Body of pancreas (tissue), 4 donors: Measurements from ENCODE around the gene MED31. TPM values are rescaled to one million over a fixed set of nuclear protein-coding genes. Genes with fewer than 3 reads are reported as not detected.
A peak's percentile ranks its signal among the peaks of the same experiment; 100 is the strongest.

Source experiments
- ATAC-seq: fragments of 150-250 bp; one replicate; pipeline ENCODE4 v1.9.1; 2016
- DNase-seq, 4 donors: peaks; one replicate each; pipeline ENCODE4 v3.0.0-alpha.2; 2019
- H3K27ac ChIP-seq, 4 donors: fragments of 200-600 bp; sonication (generic); 1 replicate in 3 of 4; 2 replicates in 1 of 4; pipeline versions ENCODE4 v1.5.1 to v1.6.1; 2016 to 2019; ENCODE audit warnings: mild to moderate bottlenecking in 1 of 4, mixed read lengths in 1 of 4, moderate library complexity in 1 of 4
- H3K27me3 ChIP-seq, 2 donors: fragments of 200-600 bp; sonication (generic); one replicate each; pipeline ENCODE4 v1.6.0; 2016; ENCODE audit warnings: mild to moderate bottlenecking in 1 of 2
- H3K36me3 ChIP-seq, 2 donors: fragments of 200-600 bp; sonication (generic); replicated peaks in 1 of 2; 2 replicates each; pipeline ENCODE4 v1.5.1; 2016; ENCODE audit warnings: low read depth in 2 of 2; ENCODE audit not compliant: insufficient read depth in 1 of 2
- H3K4me1 ChIP-seq: fragments of 200-600 bp; sonication (generic); one replicate; pipeline ENCODE4 v1.6.0; 2016
- H3K4me3 ChIP-seq, 2 donors: fragments of 200-600 bp; sonication (generic); 1 replicate in 1 of 2; 2 replicates in 1 of 2; pipeline ENCODE4 v1.5.1; 2016 to 2019
- H3K9me3 ChIP-seq, 3 donors: fragments of 200-600 bp; sonication (generic); 1 replicate in 2 of 3; 2 replicates in 1 of 3; pipeline ENCODE4 v1.5.1; 2016
- CTCF ChIP-seq, 7 experiments: fragments of 450-650 bp in 4 of 7; fragments of 200-600 bp in 3 of 7; sonication (generic) in 3 of 7; IDR thresholded peaks; one replicate each; pipeline ENCODE4 v1.5.1; 2016 to 2019; ENCODE audit warnings: antibody characterized with exemption in 7 of 7
- POLR2A ChIP-seq, 3 donors: fragments of 450-650 bp; IDR thresholded peaks; one replicate each; pipeline ENCODE4 v1.6.1; 2016; ENCODE audit warnings: antibody characterized with exemption in 3 of 3, mild to moderate bottlenecking in 2 of 3
- WGBS, 2 donors: methylation state at CpG; one replicate each; pipeline ENCODE4 v1.1.5; 2017; 5-methylcytosine and 5-hydroxymethylcytosine counted together
- intact Hi-C: fragments of 100-400 bp; cut with DNase I; formaldehyde crosslinking; loops from one replicate; pipeline ENCODE4 v1.15.1; 2023
- total RNA-seq, 2 donors: library from RNA; depleted of rRNA; stranded (reverse); fragments of >200 nt; gene quantifications; one replicate each; pipeline ENCODE4 v1.1.0, GENCODE V29; 2016

MED31 gene
- total RNA-seq, 2 donors from 2014 or later, result 6.2 to 9.9 TPM

GRCh38 chr17:6654841-6655731, 3.7 kb upstream of the MED31 start:
- no peak for ATAC-seq
- Histone ChIP-seq H3K4me3 (no peak overlapping the region), H3K27me3 (no peaks in the 10 kb centered on the region), H3K36me3 (no peaks in the 10 kb centered on the region), H3K27ac (peak overlapping the region in 1 of 4 donors; percentile 32), H3K4me1 (peaks cover 47% of the 10 kb centered on the region), H3K9me3 (no peaks in the 10 kb centered on the region)
- intact Hi-C loops, result no loop called here
- peak in 3 of 7 experiments; percentile 11 to 15 (median 12) for TF ChIP-seq CTCF (IDR thresholded peaks at IDR 0.05)
- no peak for TF ChIP-seq POLR2A (IDR thresholded peaks at IDR 0.05)
- WGBS, 2 donors, result 52 to 58% methylated on average over 46 of the region's 46 CpGs
- peak; percentile 46 to 76 (median 64) for DNase-seq

GRCh38 chr17:6651919-6652452, 581 bp upstream of the MED31 start:
- Histone ChIP-seq H3K9me3 (no peaks in the 10 kb centered on the region), H3K27me3 (no peaks in the 10 kb centered on the region), H3K27ac (peak overlapping the region; percentile 74 to 94 (median 90)), H3K4me3 (peak overlapping the region; percentile 32 to 61), H3K4me1 (peaks cover 58% of the 10 kb centered on the region), H3K36me3 (peaks cover 0 to 1% of the 10 kb centered on the region in 2 donors)
- intact Hi-C loops, result no loop called here
- WGBS, 2 donors, result 2 to 5% methylated on average over 10 to 42 of the region's 47 CpGs
- ATAC-seq, result peak; percentile 39
- DNase-seq, result peak; percentile 64 to 81 (median 74)
- TF ChIP-seq POLR2A (IDR thresholded peaks at IDR 0.05) (no peak), CTCF (IDR thresholded peaks at IDR 0.05) (peak in 1 of 7 experiments; percentile 3)

DNA sequence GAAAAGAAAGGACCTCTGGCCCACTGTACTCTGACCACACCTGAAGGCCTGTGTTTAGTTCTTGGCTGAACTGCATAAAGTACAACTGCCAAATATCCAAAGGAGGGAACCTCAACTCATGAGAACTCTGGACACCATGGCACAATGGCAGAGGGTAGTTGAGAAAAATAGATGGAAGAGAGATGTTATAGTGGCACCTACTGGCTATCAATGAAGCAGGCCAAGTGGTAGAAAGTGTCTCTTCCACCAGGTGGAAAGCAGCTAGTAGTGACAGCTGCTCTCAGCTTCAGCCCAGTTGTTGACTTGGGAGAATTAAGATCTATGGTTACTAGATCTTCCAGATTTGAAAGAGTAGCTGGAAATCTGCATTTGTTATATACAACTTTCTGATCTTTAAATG, 3.2 kb downstream of the MED31 start:
- TF ChIP-seq POLR2A (IDR thresholded peaks at IDR 0.05) (no peak), CTCF (IDR thresholded peaks at IDR 0.05) (peak in 2 of 7 experiments; percentile 10 to 21)
- H3K27ac ChIP-seq, result no peak overlapping the region
- no peak overlapping the region for H3K4me3 ChIP-seq
- no peaks in the 10 kb centered on the region for H3K27me3 ChIP-seq
- ATAC-seq (no peak), DNase-seq (no peak)
- H3K36me3 ChIP-seq, result peaks cover 0 to 1% of the 10 kb centered on the region in 2 donors
- H3K4me1 ChIP-seq, result peaks cover 35% of the 10 kb centered on the region
- H3K9me3 ChIP-seq, result no peaks in the 10 kb centered on the region
- intact Hi-C loops, result no loop called here

DNA sequence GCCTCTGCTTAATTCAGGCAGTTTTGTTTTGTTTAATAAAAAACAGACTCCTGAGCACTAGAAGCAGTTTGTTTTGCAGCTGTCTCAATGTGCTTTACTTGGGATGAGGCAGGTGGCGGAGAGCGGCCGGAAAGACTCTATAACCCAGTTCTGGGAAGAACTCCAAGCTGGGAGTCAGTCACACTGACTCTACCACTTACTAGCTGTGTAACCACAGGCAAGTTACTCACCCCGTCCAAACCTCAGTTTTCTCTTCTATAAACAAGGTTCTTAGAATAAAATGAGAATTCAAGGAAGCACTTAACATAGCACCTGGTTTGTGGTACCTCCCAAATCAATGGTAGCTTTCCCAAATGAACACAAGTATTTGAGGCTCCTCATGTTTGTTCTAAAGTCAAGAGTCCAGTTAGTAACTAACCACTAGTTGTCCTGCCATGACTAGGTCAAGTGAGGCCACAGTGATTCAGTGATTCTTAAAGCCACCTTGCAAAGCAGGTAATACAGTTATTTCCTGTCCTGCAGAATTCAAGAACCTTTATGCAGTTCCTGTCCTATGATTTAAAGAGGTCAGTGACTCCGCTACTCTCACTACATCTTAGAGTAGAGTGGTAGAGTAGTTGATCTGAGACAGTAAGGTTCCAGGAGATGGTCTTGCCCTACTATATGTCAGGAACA, 7.8 kb downstream of the MED31 start:
- TF ChIP-seq CTCF (IDR thresholded peaks at IDR 0.05), result no peak
- TF ChIP-seq POLR2A (IDR thresholded peaks at IDR 0.05), result no peak
- peaks cover 37% of the 10 kb centered on the region for H3K4me1 ChIP-seq
- WGBS, 2 donors, result 77 to 85% methylated on average over 5 of the region's 5 CpGs

More for the DNA sequence above, 7.8 kb downstream of the MED31 start:
- intact Hi-C loops, result no loop called here
- no peaks in the 10 kb centered on the region for H3K27me3 ChIP-seq
- DNase-seq (no peak), ATAC-seq (no peak)
- H3K36me3 ChIP-seq, result no peaks in the 10 kb centered on the region
- no peak overlapping the region for H3K4me3 ChIP-seq
- H3K27ac ChIP-seq, result no peak overlapping the region
- no peaks in the 10 kb centered on the region for H3K9me3 ChIP-seq
